NCI-H2171 (cell line): ENCODE results near the gene OR2V2.
"Not testable (repeated sequence)": the region's sequence is repeated elsewhere in the genome, so short reads cannot be mapped to it uniquely, and the experiment has no call there.

Experiments
- DNase-seq: peaks from one replicate; lab custom pipeline; 2025; lab: John Stamatoyannopoulos, UW

OR2V2 gene, protein sequence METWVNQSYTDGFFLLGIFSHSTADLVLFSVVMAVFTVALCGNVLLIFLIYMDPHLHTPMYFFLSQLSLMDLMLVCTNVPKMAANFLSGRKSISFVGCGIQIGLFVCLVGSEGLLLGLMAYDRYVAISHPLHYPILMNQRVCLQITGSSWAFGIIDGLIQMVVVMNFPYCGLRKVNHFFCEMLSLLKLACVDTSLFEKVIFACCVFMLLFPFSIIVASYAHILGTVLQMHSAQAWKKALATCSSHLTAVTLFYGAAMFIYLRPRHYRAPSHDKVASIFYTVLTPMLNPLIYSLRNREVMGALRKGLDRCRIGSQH

DNA sequence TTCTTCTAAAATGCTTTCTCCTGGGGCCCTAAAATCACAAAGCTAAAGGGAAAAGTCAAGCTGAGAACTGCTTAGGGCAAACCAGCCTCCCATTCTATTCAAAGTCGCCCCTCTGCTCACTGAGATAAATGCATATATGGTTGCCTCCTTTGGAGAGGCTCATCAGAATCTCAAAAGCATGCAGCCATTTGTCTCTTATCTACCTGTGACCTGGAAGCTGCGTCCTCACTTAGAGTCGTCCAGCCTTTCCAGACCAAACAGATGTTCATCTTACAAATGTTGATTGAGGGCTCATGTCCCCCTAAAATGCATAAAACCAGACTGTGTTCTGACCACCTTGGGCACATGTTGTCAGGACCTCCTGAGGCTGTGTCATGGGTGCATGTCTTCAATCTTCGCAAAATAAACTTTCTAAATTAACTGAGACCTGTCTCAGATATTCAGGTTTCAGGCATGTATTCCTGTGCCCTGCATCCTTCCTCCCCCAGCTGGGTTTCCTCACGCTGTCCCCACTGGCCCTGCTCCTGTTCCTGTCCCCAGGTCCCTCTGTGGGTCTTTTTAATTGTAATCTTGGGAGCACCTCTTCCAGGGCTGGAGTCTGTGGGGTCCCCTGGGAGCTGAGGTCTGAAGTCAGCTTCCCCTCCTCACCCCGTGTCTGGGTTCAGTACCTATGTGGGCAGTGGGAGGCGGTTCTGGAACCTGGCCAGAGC, at the start of gene OR2V2:
Gene OR2V2 (plus strand): TSS at position 660 of the 710 bp plus-strand sequence. CDS start 7,357 bp downstream, outside the sequence.
- DNase-seq, result not testable (repeated sequence)

DNA sequence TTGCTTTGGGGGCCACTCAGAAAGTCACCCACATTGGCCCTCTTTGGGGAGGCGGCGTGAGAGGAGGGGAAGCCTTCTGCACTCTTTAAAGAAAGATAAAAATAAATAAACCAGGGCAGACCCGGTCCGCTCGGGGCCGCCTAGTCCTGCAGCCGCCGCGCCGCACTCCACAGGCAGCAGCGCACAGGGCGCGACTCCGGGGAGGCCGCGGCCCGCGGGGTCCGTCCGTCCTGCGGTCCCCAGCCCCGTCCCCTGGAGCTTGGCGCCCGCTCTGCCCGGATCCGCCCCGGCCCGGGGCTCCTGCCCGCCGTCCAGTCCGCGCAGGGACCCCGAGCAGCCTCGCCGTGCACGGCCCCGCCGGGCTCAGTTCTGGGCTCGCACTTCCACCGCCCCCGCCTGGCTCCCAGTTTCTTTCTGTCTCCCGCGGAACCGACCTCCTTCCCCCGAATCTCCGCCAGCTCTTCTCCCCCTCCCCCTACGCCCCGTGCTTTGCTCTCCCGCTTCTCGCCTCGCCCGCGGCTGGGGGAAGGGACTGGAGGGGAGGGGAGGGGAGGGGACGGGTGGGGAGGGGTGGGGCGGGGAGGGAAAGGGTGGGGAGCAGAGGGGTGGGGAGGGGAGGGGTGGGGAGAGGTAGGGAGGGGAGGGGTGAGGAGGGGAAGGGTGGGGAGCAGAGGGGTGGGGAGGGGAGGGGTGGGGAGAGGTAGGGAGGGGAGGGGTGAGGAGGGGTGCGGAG, 49.5 kb upstream of the OR2V2 start:
- DNase-seq, result not testable (repeated sequence)

DNA sequence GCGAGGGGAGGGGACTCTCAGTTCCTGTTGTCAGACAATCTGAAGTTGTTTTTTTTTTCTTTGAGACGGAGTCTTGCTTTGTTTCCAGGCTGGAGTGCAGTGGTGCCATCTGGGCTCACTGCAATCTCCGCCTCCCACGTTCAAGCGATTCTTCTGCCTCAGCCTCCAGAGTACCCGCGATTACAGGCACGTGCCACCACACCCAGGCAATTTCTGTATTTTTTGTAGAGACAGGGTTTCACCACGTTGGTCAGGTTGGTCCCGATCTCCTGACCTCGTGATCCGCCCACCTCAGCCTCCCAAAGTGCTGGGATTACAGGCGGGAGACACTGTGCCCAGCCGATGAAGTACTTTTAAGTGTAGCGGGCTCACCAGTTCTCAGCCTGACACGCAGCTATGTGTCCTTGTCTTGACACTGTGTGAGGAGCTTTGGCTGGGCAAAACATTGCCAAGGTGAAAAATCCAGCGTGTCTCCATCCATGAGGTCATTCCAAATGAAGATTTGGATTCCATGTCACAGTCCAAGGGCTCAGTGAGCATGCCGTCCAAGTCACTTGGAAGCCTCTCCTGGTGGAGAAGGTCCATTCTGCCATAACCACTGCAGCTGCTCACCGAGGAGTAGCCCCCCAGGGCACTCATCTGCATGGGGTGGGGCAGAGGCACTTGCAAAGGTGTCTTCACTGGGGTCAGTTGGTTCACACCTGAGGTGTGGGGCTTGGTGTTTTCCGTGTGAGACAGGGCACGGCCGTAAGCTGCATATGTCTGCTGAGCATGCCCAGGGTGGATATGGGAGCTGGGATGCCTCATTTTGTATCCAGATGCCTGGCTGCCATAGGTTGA, 48.4 kb upstream of the OR2V2 start:
- peak; percentile 4 for DNase-seq

DNA sequence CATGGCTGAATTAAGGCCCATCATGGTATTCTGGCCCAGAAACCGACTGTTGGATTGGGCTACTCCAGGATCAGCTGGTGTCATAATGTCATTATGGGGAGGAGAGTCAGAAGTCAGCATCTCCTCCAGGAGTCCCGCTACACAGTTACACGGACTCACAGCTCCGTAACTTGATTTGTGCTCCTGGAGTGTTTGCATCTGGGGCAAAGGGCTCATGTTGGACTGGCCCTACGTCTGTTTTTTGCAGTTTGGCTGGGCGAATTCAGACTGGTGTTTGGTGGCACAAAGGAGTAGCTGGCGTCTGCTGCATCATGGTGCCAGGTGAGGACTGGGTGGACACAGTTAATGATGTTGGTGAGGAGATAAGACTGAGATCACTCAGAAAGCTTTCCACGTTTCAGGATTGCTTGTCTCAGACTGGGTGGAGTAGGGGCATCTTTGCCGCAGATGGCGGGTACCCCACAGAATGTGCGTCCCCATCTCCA, 47.7 kb upstream of the OR2V2 start:
- no peak for DNase-seq

DNA sequence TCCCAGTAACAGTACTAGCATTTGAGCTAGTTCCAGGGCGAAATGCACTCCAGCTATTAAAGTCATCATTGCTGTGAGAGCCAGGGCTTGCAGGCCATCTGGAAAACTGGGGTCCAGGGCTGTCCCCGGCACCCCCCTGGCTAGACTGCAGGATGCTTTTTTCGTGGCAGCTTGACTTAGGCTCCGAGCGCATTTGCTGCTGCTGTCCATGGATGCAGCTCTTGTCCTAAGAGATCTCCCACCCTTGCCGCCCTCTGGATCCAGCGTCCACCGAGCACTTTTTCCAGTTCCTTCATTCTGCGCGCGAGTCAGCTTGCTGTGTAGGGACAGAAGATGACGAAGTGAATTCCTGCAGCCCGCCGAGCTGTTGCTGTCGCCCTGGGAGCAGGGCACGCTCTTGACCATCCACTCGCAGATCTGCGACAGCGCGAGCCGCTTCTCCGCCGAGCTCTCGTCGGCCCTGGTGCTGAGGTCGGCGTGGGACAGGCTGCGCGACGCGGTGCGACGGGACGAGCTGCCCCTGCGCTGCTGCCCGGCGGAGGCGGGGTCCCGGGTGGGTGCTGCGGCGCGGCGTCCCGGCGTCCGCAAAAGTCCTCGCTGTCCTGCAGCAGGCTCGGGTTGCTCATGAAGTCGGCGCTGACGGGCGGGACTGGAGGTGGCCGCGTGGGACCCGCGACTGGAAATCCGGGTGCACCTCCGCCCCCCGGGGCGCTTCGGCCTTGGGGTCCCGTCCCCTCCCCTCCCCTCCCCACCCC, 47.1 kb upstream of the OR2V2 start:
- no peak for DNase-seq

DNA sequence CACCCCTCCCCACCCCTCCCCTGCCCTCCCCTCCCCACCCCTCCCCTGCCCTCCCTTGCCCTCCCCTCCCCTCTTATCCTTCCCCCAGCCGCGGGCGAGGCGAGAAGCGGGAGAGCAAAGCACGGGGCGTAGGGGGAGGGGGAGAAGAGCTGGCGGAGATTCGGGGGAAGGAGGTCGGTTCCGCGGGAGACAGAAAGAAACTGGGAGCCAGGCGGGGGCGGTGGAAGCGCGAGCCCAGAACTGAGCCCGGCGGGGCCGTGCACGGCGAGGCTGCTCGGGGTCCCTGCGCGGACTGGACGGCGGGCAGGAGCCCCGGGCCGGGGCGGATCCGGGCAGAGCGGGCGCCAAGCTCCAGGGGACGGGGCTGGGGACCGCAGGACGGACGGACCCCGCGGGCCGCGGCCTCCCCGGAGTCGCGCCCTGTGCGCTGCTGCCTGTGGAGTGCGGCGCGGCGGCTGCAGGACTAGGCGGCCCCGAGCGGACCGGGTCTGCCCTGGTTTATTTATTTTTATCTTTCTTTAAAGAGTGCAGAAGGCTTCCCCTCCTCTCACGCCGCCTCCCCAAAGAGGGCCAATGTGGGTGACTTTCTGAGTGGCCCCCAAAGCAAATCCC, 46.2 kb upstream of the OR2V2 start:
- not testable (repeated sequence) for DNase-seq

DNA sequence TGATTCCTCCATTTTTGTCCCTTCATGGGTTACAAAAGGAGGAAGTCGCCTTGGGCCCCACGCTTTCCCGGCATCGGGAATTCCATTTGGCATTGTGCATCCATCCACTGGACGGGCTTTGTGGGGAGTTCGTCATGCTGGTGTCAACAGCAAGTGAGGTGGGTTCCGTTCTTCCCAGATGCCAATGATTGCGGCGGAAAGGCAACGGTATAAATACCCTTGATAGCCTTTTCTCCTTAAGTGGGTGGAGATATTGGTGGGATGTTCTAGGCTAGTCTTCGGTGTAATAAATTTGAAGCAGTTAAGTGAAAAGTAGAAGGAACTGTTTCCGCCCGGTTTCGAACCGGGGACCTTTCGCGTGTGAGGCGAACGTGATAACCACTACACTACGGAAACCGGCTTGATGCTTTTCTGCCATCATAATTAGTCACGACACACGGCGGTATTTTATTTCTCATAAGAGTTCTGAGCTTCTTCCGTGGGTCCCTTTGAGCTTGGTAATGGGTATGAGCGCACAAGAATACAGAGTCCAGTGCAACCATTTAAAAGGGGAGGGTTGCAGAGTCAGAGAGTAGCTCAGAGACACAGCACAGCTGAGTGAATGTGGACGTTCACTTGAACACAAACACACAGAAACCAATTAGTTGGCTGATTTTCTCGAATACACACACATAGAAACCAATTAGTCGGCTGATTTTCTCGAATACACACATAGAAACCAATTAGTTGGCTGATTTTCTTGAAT, 45.3 kb upstream of the OR2V2 start:
- DNase-seq, result not testable (repeated sequence)

DNA sequence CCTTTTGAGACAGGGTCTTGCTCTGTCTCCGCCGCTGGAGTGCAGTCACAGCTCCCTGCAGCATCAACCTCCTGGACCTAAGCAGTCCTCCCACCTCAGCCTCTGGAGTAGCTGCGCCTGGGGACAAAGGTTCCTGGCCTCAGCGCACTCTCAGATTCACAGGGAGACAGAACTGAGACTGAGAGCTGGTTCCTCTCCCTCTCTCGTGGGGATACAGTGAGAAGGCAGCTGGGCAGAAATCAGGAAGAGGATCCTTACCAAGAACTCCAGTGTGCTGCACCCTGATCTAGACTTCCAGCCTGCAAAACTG, 43.2 kb upstream of the OR2V2 start:
- DNase-seq, result not testable (repeated sequence)

DNA sequence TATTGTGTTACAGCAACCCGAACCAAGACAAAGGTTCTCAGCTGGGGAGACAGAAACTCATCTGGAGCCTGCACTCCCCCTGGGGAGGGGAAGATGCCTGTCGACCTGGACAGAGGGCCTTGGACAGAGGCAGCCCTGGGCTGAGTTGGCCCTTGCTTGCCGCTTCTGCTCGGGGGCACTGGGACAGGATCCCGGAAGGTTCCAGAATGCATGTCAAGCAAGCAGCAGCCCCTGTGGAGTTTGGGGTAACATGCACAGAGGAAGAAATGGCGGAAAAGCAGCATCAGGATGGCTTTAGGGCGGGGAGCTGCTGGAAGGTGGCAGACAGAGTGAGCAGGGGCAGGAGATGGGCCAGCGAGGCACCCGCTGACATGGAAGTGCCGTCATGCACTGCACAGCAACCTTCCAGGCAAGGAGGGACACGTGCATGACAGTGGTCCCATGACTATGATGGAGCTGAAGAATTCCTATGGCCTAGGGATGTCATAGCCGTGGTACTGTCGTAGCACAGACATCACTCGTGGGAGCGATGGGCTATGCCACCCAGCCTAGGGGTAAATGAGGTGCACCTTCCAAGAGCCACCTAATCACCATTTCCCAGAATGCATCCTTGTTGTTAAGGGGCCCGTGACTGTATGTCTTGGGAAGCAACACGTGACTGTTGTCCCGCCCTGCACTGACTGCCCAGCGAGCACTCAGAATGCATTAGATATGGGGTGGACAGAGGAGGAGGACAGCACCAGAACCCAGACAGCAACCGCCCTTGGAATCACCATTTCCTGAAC, 42.6 kb upstream of the OR2V2 start:
- not testable (repeated sequence) for DNase-seq

DNA sequence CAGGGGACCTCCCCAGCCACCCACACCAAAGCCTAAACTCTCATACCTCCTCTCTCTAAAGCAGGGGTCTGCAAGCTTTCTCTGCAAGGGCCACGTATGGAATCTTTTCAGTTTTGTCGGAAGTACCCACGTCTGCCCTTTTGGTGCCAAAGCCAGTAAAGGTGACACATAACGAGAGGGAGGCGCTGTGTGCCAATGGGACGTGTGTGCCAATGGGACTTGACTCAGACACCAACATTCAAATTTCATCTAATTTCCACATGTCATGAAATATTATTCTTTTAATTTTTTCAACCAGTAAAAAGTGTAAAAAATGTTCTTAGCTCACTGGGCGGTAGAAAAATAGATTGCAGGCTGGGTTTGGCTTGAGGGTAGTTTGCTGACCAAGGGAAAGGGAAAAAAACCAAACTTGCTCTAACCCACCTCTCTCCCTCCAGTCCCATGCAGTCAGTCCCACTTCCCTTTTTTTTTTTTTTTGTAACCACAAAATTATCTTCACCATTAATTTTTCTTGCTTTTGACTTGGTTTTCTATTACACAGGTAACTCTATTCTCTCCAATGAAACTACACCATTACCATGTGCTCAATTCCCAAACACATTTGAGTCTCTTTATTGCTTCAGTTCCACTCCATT, 41.9 kb upstream of the OR2V2 start:
- no peak for DNase-seq

DNA sequence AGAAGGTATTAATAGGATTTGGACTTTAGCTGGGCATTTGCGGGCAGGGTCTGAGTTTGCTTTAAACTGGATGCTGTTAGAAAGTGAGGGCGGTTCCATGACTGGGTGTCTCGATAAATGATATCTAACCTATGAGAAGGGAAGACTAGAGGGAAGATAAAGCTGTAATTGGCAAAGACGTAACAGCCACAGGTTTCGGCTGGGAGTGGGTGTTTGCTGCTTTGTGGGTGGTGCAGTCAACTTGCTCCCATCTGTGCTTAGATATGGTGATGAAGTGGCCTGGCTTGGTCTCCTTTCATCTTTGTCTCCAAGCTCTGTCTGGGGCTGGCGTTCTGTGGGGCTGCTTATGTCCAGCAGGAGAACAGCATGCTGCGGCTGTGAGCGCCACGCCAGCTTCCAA, 39.7 kb upstream of the OR2V2 start:
- no peak for DNase-seq

DNA sequence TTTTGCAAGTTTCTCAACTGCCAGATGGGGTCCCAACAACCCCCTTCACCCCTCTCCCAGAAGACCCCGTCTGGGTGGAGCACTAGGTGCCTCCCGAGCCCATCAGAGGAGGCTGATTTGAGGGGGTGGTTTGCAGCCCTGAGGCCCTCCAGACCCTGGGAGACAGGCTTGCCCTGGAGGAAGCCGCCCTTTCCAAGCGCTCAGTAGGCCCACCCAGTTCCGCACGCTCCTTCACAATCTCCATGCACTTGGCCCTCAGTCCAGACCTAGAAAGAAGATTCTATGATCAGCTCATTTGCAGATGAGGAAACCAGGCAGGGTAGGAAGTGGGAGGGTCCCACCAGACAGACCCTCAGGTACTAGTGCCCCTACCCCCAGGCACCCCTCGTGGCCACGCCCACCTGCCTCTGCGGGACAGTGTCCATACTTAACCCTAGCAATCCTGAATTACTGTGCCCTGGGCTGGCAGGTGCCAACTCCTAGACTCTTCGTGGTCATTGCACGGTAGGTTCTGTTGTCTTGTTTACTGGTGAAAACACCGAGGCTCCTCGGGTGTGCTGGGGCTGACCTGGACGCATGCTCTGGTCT, 38.7 kb upstream of the OR2V2 start:
- no peak for DNase-seq

DNA sequence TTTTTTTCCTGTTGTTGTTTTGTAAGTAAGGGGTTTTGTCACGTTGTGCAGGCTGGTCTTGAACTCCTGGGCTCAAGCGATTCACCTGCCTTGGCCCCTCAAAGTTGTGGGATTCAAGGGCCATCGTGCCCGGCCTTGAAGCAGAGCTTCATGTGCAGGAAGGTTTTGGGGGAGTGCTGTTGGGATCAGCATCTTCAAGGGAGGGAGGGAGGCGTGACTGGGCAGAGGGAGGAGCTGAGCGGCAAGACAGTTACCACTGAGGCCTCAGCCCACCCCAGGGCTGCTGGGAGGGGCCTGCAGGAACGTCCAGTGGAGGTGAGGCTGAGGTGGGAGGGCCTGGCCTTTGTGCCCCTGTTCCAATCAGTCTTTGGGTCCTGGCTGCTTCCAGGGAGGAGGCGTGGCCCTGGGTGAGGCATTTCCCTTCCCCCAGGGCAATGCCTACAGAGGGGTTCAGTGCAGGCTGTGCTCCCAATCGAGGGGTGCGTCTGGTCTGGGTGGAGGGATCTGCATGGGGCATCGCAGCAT, 37.8 kb upstream of the OR2V2 start:
- no peak for DNase-seq

DNA sequence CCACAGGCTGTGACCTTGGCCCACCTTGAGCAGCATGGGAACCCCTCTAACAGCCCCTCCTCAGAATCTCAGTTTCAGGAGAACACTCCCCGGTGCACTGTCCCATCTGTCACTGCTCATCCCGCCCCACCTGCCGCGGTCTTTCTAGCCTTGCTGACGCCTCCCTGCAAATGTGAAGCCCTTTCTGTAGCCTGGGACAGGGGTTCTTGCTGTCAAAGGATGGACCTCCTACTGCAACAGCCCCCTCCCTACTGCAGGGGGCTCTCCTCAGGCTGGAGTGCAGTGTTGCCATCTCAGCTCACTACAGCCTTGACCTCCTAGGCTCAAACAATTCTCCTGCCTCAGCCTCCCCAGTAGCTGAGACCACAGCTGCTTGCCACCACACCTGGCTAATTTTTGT, 36.4 kb upstream of the OR2V2 start:
- DNase-seq, result no peak

DNA sequence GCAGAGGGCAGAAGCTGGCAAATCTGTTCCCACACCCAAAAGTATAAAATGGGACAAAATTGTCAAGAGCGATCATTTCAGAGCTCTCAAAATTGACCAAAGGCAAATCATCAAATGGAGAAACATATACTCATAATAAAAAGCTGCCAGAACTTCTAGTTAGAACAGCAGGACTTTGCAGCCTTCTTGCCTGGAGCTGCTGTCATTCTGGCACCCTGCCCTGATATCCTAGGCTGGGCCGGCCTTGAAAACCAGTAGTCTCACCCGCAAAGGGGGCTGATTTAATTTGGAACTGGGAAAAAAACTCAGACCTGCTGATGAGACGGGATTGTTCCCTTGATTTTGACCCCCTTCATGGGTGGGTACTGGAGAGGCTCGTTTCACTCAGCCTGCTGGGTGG, 34.9 kb upstream of the OR2V2 start:
- DNase-seq, result no peak

DNA sequence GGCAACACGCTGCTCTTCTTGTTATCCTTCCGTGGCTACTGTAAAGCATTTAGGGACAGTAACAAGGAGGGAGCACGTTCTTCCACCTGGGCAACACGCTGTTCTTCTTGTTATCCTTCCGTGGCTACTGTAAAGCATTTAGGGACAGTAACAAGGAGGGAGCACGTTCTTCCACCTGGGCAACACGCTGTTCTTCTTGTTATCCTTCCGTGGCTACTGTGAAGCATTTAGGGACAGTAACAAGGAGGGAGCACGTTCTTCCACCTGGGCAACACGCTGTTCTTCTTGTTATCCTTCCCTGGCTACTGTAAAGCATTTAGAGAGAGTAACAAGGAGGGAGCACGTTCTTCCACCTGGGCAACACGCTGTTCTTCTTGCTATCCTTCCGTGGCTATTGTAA, 33.8 kb upstream of the OR2V2 start:
- not testable (repeated sequence) for DNase-seq

DNA sequence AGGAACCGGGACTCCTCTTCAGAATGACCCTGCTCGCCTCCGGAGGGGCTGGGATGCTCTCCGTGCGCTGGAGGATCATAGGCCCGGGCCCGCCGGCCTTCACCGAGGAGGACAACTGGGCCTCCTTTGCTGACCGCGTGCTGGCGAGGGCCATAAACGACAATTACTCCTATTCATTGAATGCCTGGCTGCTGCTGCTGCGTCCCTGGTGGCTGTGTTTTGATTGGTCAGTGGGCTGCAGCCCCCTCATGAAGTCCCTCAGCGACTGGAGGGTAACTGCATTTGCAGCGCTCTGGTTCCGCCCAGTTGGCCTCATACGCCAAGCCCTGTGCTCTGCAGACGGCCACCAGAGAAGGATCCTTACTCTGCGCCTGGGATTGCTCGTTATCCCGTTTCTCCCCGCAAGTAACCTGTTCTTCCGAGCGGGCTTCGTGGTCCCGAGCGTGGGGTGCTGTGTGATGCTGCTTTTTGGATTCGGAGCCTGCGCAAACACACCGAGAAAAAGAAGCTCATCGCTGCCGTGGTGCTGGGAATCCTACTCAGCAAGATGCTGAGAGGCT, 33.0 kb upstream of the OR2V2 start:
- no peak for DNase-seq
